ENCODE data around the gene POLR1A. TPM values are rescaled to one million over a fixed set of nuclear protein-coding genes. Genes with fewer than 3 reads are reported as not detected.
A peak's percentile ranks its signal among the peaks of the same experiment; 100 is the strongest.

POLR1A gene
- total RNA-seq, 4 donors from 2014 or later: 11.8 to 20.2 (median 16.2) TPM

DNA sequence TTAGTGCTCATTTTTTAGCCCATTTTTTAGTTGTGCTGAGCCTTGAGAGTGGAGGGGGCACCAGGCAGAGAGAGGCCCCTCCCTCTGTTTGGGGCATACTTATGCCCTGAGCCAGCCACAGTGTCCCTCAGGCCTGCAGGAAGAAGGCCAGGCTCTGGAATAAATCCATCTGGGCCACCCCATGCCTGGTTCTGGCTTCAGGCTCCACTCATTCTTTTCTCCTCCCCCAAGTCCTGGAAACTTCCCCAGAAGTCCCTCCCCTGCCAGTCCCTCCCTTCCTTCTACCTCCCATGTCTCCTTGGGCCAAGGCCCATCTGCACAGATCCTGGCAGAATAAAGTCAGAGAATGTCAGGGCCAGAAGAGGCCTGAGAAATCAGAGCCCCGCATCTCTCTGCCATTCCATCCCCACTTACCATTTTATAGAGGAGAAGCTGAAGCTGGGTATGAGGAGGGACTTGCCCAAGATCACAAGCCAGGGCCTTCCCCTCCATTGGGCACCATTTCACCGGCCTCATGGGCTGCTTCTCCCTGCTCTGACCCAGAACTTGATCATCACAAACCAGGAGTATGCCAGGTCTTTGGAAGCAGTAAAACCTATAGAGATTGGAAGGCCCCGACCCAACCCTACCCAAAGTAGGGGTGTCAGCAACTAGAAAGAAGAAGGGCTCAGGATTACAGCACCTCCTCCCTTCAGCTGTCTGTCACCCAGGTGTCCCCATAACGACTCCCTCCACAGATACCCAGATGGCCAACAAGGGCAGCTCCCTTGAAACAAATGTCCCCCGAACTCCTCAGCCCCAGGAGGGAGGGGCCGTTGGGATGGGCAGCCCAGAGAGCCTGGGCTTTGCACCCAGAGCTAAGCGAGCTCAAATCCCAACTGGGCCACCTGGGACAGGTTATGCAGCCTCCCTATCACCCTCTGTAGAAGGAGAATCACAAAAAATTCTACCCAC, 108.4 kb downstream of the POLR1A start:
- no peak overlapping the region for H3K4me3 ChIP-seq
- H3K9me3 ChIP-seq: no peaks in the 10 kb centered on the region
- TF ChIP-seq, protein P1, sequence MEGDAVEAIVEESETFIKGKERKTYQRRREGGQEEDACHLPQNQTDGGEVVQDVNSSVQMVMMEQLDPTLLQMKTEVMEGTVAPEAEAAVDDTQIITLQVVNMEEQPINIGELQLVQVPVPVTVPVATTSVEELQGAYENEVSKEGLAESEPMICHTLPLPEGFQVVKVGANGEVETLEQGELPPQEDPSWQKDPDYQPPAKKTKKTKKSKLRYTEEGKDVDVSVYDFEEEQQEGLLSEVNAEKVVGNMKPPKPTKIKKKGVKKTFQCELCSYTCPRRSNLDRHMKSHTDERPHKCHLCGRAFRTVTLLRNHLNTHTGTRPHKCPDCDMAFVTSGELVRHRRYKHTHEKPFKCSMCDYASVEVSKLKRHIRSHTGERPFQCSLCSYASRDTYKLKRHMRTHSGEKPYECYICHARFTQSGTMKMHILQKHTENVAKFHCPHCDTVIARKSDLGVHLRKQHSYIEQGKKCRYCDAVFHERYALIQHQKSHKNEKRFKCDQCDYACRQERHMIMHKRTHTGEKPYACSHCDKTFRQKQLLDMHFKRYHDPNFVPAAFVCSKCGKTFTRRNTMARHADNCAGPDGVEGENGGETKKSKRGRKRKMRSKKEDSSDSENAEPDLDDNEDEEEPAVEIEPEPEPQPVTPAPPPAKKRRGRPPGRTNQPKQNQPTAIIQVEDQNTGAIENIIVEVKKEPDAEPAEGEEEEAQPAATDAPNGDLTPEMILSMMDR (IDR thresholded peaks at IDR 0.05): no peak
- no peak for TF ChIP-seq POLR2A (IDR thresholded peaks at IDR 0.05)
- WGBS, 2 donors: 70 to 87% methylated on average over 5 of the region's 7 CpGs
- DNase-seq: no peak
- no peaks in the 10 kb centered on the region for H3K27me3 ChIP-seq
- intact Hi-C loops (cut with DNase I): no loop called here
- H3K36me3 ChIP-seq: no peaks in the 10 kb centered on the region
- H3K4me1 ChIP-seq: peaks cover 14 to 71% (median 51%) of the 10 kb centered on the region in 3 donors
- H3K27ac ChIP-seq: peak overlapping the region; percentile 66 to 91 (median 79)

DNA sequence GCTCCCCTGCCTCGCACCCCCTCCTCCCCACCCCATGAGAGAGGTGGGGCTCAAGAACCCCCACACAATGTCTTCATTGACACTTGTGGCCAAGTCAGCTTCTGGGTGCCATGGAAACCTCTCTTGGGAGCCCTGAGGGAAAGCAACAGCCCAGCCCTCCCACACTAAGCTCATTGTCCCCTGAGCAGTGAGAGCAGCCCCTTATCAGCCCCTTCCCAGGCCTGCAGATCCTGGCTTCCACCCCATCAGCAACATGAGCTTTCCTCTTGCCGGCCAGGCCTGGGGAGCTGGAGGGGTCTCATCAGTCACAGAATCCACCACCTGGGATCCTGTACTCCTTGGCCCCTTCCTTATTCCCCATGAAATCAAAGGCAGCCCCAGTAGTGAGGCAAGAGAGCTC, 109.1 kb downstream of the POLR1A start:
- Histone ChIP-seq H3K4me3 (no peak overlapping the region), H3K9me3 (no peaks in the 10 kb centered on the region), H3K4me1 (peaks cover 14 to 71% (median 51%) of the 10 kb centered on the region in 3 donors), H3K27ac (peak overlapping the region in 3 of 4 donors; percentile 72 to 91 (median 86)), H3K36me3 (no peaks in the 10 kb centered on the region), H3K27me3 (no peaks in the 10 kb centered on the region)
- 33 to 50% methylated on average over 1 of the region's 2 CpGs for WGBS, 2 donors
- intact Hi-C loops (cut with DNase I): no loop called here
- TF ChIP-seq, protein P1 (IDR thresholded peaks at IDR 0.05): no peak
- no peak for TF ChIP-seq POLR2A (IDR thresholded peaks at IDR 0.05)
- DNase-seq: no peak

DNA sequence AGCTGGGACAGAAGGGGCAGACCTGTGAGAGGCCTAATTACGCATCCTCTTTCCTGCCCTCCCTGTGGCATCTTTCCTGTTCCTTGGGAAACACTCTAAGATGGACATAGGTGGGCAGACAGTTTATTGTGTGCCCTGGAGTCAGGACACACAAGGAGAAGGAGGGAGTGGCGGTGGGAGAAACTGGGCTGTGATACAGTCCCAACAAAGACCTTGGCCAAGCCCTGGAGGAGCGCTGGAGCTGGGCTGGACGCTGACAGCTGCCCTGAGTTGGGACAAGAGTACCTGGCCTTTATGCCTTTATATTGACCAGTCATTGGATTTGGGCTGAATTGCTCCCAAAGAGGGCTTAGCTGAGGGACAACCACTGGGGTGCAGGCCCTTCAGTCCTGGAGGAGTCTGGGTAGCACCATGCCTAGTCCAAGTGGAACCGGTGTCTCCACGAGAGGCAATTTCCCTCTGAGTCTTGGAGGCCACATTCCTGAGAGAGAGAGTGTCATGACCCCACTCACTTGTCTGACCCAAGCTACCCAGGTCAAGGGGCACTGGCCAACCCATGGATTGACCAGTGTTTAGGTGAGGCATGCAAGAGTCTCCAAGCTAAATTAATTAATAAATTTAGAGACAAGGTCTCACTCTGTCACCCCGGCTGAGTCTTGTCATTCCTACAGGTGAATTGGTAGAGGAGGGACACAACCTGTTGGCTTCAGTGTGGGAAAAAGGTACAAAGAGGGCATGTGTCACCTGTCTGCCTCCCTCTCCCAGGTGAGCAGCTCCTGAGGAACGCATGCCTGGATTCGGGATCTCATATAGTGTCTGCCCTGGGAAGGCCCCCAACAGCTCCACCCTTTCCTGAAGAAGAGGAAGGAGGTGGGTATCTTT, 109.8 kb downstream of the POLR1A start:
- Histone ChIP-seq H3K27me3 (no peaks in the 10 kb centered on the region), H3K4me1 (peaks cover 14 to 71% (median 51%) of the 10 kb centered on the region in 3 donors), H3K4me3 (no peak overlapping the region), H3K9me3 (no peaks in the 10 kb centered on the region), H3K36me3 (no peaks in the 10 kb centered on the region), H3K27ac (peak overlapping the region in 3 of 4 donors; percentile 72 to 91 (median 86))
- TF ChIP-seq, protein P1 (IDR thresholded peaks at IDR 0.05): no peak
- no peak for TF ChIP-seq POLR2A (IDR thresholded peaks at IDR 0.05)
- 88 to 96% methylated on average over 5 to 9 of the region's 9 CpGs for WGBS, 2 donors
- DNase-seq: no peak
- intact Hi-C loops (cut with DNase I): no loop called here

DNA sequence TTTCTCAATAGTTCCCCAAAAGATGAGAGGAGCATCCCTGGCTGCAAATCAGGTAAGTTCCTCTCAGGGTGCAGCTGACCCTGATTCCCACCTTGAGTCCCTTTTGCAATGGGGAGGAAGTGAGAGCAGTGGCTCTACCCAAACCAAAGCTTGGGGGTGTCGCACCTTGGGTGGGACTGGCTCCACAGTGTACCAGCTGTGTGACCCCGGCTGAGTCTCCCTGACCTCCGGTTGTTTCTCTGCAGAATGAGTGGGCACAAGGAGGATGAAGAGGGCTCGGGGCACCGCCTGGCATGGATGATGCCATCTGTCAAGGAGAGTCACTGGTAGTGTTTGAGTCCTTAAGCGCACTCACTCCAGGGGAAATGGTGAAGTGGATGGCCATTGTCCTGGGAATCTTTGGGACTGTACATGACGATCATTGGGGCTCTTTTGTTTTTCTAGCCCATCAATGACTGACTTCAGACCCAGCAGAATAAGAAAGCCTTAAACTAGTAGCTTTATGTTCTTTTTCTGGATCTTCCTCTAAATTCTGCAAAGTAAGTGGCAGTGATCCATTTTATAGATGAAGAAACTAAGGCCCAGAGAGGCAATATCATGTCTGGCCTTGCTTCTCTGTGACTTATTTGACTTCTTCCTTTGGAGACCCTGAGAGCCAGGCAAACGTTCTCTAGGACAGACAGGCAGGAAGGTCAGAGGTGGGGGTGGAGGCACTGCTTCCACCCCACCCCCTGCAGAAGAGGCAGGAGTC, 110.6 kb downstream of the POLR1A start:
- intact Hi-C loops (cut with DNase I): no loop called here
- TF ChIP-seq, protein P1 (IDR thresholded peaks at IDR 0.05): no peak
- no peak for TF ChIP-seq POLR2A (IDR thresholded peaks at IDR 0.05)
- H3K27me3 ChIP-seq: no peaks in the 10 kb centered on the region
- H3K4me3 ChIP-seq: no peak overlapping the region
- peaks cover 14 to 69% (median 51%) of the 10 kb centered on the region in 3 donors for H3K4me1 ChIP-seq
- H3K36me3 ChIP-seq: no peaks in the 10 kb centered on the region
- DNase-seq: no peak
- 54 to 82% methylated on average over 4 to 6 of the region's 8 CpGs for WGBS, 2 donors
- H3K27ac ChIP-seq: peak overlapping the region in 1 of 4 donors; percentile 30
- H3K9me3 ChIP-seq: no peaks in the 10 kb centered on the region
